Stomach (tissue), 9 donors: ENCODE data around the gene GARIN3. TPM values are rescaled to one million over a fixed set of nuclear protein-coding genes. Genes with fewer than 3 reads are reported as not detected.
A peak's percentile ranks its signal among the peaks of the same experiment; 100 is the strongest.

Source experiments
- DNase-seq, 2 donors: peaks; one replicate each; pipeline versions ENCODE4 v3.0.0 to v3.0.0-alpha.2; 2013 to 2019
- H3K27ac ChIP-seq, 5 donors: fragments of 200-600 bp in 4 of 5; sonication (generic) in 4 of 5; one replicate each; pipeline ENCODE4 v1.5.1; 2013 to 2019; ENCODE audit warnings: mild to moderate bottlenecking in 1 of 5, moderate library complexity in 1 of 5
- H3K27me3 ChIP-seq, 3 donors: fragments of 200-600 bp; sonication (generic); one replicate each; pipeline ENCODE4 v1.5.1; 2017 to 2019; ENCODE audit warnings: mixed run types in 1 of 3
- H3K36me3 ChIP-seq, 4 donors: fragments of 200-600 bp; sonication (generic); 1 replicate in 3 of 4; 2 replicates in 1 of 4; pipeline ENCODE4 v1.5.1; 2016 to 2019
- H3K4me1 ChIP-seq, 4 donors: fragments of 200-600 bp; sonication (generic); one replicate each; pipeline ENCODE4 v1.5.1; 2016 to 2019
- H3K4me3 ChIP-seq, 4 donors: fragments of 200-600 bp; sonication (generic) in 3 of 4; one replicate each; pipeline ENCODE4 v1.5.1; 2016 to 2019; ENCODE audit warnings: mild to moderate bottlenecking in 1 of 4
- H3K9me3 ChIP-seq, 4 donors: fragments of 200-600 bp; sonication (generic); one replicate each; pipeline ENCODE4 v1.5.1; 2016 to 2019
- CTCF ChIP-seq, 7 experiments: fragments of 450-650 bp in 4 of 7; fragments of 200-600 bp in 3 of 7; sonication (generic) in 3 of 7; IDR thresholded peaks; one replicate each; pipeline ENCODE4 v1.5.1; 2016 to 2019; ENCODE audit warnings: antibody characterized with exemption in 7 of 7, control low read depth in 2 of 7, mild to moderate bottlenecking in 1 of 7
- EP300 ChIP-seq: sonication (generic); formaldehyde crosslinking; IDR thresholded peaks from one replicate; pipeline ENCODE4 v1.6.1; 2017; ENCODE audit warnings: antibody characterized with exemption
- POLR2A ChIP-seq, 4 donors: fragments of 450-650 bp; IDR thresholded peaks; one replicate each; pipeline ENCODE4 v1.6.1; 2016; ENCODE audit warnings: antibody characterized with exemption in 4 of 4, control low read depth in 2 of 4, mild to moderate bottlenecking in 1 of 4, moderate library complexity in 1 of 4
- POLR2AphosphoS5 ChIP-seq, 3 donors: sonication (generic); formaldehyde crosslinking; IDR thresholded peaks; one replicate each; pipeline ENCODE4 v1.6.1; 2016; ENCODE audit warnings: antibody characterized with exemption in 3 of 3
- WGBS, 5 donors: extraction: QIAGEN DNeasy Blood & Tissue Kit in 3 of 5; methylation state at CpG; one replicate each; pipeline versions ENCODE4 v1.1.5 to v1.1.7; 2013 to 2018; 5-methylcytosine and 5-hydroxymethylcytosine counted together
- intact Hi-C: fragments of 100-400 bp; cut with DNase I; formaldehyde crosslinking; loops from one replicate; pipeline ENCODE4 v1.15.1; 2023; ENCODE audit warnings: low total_unique reads
- polyA plus RNA-seq, 3 donors: library from polyadenylated mRNA; stranded (reverse); fragments of 200-250 nt; gene quantifications; one replicate each; pipeline ENCODE4 v1.2.3, GENCODE V29; 2013
- total RNA-seq, 5 donors: library from RNA; depleted of rRNA; stranded (reverse); fragments of >200 nt; gene quantifications; one replicate each; pipeline versions ENCODE4 v1.1.0 to v1.2.3, GENCODE V29; 2014 to 2016
- donor health status: healthy with polysubstance abuse.
- donor health status: Bipolar disorder and iron deficiency.
- donor health status: healthy.

GARIN3 gene
- total and polyA plus RNA-seq, 8 donors, result not detected

DNA sequence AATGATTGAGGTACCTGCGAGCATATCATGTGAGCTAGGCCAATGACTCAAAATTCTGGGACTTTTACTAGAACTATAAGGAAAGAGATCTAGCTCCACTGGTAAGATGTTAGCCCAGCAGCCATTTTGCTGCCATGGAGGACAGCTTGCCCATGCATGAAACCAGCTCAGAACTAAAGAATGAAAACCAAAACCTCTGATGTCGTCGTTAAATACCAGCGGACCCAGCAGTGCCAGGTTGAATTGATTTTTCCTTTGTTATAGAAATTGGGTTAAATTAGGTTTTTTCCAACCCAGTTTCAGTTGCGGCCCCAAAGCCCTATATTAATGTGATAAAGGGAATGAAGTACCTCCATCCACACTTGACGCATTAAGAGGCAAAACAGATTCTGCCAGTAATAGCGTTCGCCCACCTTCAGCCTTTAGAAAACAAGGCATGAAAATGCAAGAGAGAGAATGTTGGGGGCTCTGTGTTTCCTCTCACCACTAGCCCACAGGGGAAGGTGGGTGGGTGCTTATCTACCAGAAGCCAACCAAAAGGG is 9.1 kb upstream of the GARIN3 start:
- H3K4me3 ChIP-seq, result no peak overlapping the region
- peaks cover 0 to 4% (median 0%) of the 10 kb centered on the region in 4 donors for H3K9me3 ChIP-seq
- intact Hi-C loops, result no loop called here
- 81 to 98% (median 86%) methylated on average over 8 of the region's 8 CpGs for whole genome bisulfite sequencing, 5 donors
- H3K36me3 ChIP-seq, result no peaks in the 10 kb centered on the region
- no peak overlapping the region for H3K27ac ChIP-seq
- DNase-seq, result no peak
- peaks cover 0 to 9% (median 0%) of the 10 kb centered on the region in 3 donors for H3K27me3 ChIP-seq
- no peaks in the 10 kb centered on the region for H3K4me1 ChIP-seq
- TF ChIP-seq POLR2A (IDR thresholded peaks at IDR 0.05) (no peak), POLR2AphosphoS5 (IDR thresholded peaks at IDR 0.05) (no peak), CTCF (IDR thresholded peaks at IDR 0.05) (no peak), EP300 (no peak)

- H3K36me3 ChIP-seq, result no peaks in the 10 kb centered on the region
- H3K4me1 ChIP-seq, result no peaks in the 10 kb centered on the region
- DNase-seq, result peak in 1 of 2 donors; percentile 72
- TF ChIP-seq POLR2A (IDR thresholded peaks at IDR 0.05) (no peak), CTCF (IDR thresholded peaks at IDR 0.05) (no peak), POLR2AphosphoS5 (IDR thresholded peaks at IDR 0.05) (no peak), EP300 (no peak)
- H3K4me3 ChIP-seq, result no peak overlapping the region
- WGBS, 5 donors, result 34 to 58% (median 40%) methylated on average over 2 of the region's 2 CpGs
- peak overlapping the region in 1 of 5 donors; percentile 13 for H3K27ac ChIP-seq
- peaks cover 0 to 3% (median 0%) of the 10 kb centered on the region in 4 donors for H3K9me3 ChIP-seq
- intact Hi-C loops, result no loop called here
- peaks cover 0 to 6% (median 0%) of the 10 kb centered on the region in 3 donors for H3K27me3 ChIP-seq
These were observed 6.3 kb upstream of the GARIN3 start for GRCh38 chr5:157172403-157172802.

DNA sequence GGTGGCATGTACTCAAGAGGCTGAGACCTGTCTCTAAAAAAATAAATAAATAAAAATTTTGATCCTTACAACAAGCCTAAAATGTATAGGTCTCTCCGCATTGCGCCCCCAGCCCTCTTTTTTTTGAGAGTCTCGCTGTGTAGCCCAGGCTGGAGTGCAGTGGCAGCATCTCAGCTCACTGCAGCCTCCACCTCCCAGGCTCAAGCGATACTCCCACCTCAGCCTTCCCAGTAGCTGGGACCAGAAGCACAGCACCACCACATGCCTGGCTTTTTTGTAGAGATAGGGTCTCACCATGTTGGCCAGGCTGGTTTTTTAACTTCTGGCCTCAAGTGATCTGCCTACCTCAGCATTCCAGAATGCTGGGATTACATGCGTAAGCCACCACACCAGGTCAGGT is 2.2 kb upstream of the GARIN3 start:
- 89 to 97% (median 95%) methylated on average over 5 of the region's 5 CpGs for WGBS, 5 donors
- no peak for TF ChIP-seq EP300
- TF ChIP-seq POLR2AphosphoS5 (IDR thresholded peaks at IDR 0.05), result no peak
- TF ChIP-seq CTCF (IDR thresholded peaks at IDR 0.05), result no peak
- no peak for TF ChIP-seq POLR2A (IDR thresholded peaks at IDR 0.05)

GRCh38 chr5:157167214-157167621 is 1.2 kb upstream of the GARIN3 start:
- whole genome bisulfite sequencing, 5 donors, result 55 to 68% (median 61%) methylated on average over 4 of the region's 4 CpGs
- Histone ChIP-seq H3K36me3 (no peaks in the 10 kb centered on the region), H3K27ac (no peak overlapping the region), H3K9me3 (peaks cover 0 to 3% (median 0%) of the 10 kb centered on the region in 4 donors), H3K4me1 (no peaks in the 10 kb centered on the region), H3K4me3 (no peak overlapping the region), H3K27me3 (peaks cover 0 to 7% (median 0%) of the 10 kb centered on the region in 3 donors)
- no peak for TF ChIP-seq POLR2A (IDR thresholded peaks at IDR 0.05)
- no peak for TF ChIP-seq EP300
- no peak for TF ChIP-seq POLR2AphosphoS5 (IDR thresholded peaks at IDR 0.05)
- no peak for TF ChIP-seq CTCF (IDR thresholded peaks at IDR 0.05)
- intact Hi-C loops, result no loop called here
- DNase-seq, result no peak

More for the DNA sequence above, 2.2 kb upstream of the GARIN3 start:
- H3K9me3 ChIP-seq, result peaks cover 0 to 3% (median 0%) of the 10 kb centered on the region in 4 donors
- H3K36me3 ChIP-seq, result no peaks in the 10 kb centered on the region
- no peak for DNase-seq
- H3K27ac ChIP-seq, result no peak overlapping the region
- no peak overlapping the region for H3K4me3 ChIP-seq
- intact Hi-C loops, result no loop called here
- H3K27me3 ChIP-seq, result peaks cover 0 to 3% (median 0%) of the 10 kb centered on the region in 3 donors
- no peaks in the 10 kb centered on the region for H3K4me1 ChIP-seq
